HUDEP-2 (cell line): ENCODE measurements around the gene RNF145.
"Not testable (repeated sequence)": the region's sequence is repeated elsewhere in the genome, so short reads cannot be mapped to it uniquely, and the experiment has no call there.

Experiments
- DNase-seq, 76 experiments: peaks; one replicate each; lab custom pipeline; 2025; ENCODE audit not compliant: unreplicated experiment in 76 of 76; lab: John Stamatoyannopoulos, UW

Gene RNF145

GRCh38 chr5:159123189-159123588 is 86.2 kb downstream of the RNF145 start:
- DNase-seq: no peak

DNA sequence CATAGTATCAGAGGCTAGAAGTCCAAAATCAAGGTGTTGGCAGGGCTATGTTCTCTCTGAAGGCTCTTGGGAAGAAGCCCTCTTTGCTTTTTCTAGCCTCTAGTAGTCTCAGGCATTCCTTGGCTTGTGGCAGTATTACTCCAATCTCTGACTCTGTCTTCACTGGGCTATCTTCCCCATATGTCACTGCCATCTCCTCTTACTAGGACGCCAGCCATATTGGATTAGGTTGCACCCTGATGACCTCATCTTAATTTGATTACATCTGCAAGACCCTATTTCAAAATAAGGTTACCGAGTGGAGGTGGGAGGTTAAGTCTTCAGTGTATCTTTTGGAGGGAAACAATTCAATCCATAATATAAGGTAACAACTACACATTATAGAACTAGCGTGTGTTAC is 88.3 kb downstream of the RNF145 start:
- no peak for DNase-seq

- DNase-seq: no peak
Observed at GRCh38 chr5:159120446-159120845, 88.9 kb downstream of the RNF145 start.

- not testable (repeated sequence) for DNase-seq
Observed at GRCh38 chr5:159119842-159120241, 89.5 kb downstream of the RNF145 start.

DNA sequence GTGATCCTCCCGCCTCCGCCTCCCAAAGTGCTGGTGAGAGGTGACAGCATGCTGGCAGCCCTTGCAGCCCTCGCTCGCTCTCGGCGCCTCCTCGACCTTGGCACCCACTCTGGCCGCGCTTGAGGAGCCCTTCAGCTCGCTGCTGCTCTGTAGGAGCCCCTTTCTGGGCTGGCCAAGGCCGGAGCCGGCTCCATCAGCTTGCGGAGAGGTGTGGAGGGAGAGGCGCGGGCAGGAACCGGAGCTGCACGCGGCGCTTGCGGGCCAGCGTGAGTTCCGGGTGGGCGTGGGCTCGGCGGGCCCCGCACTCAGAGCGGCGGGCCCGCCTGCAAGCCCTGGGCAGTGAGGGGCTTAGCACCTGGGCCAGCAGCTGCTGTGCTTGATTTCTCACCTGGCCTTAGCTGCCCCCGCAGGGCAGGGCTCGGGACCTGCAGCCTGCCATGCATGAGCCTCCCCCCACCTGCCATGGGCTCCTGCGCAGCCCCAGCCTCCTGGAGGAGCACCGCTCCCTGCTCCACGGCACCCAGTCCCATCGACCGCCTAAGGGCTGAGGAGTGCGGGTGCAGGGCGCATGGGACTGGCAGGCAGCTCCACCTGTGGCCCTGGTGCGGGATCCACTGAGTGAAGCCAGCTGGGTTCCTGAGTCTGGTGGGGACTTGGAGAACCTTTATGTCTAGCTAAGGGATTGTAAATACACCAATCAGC is 90.2 kb downstream of the RNF145 start:
- DNase-seq: not testable (repeated sequence)

GRCh38 chr5:159113405-159113804 is 95.9 kb downstream of the RNF145 start:
- no peak for DNase-seq

DNA sequence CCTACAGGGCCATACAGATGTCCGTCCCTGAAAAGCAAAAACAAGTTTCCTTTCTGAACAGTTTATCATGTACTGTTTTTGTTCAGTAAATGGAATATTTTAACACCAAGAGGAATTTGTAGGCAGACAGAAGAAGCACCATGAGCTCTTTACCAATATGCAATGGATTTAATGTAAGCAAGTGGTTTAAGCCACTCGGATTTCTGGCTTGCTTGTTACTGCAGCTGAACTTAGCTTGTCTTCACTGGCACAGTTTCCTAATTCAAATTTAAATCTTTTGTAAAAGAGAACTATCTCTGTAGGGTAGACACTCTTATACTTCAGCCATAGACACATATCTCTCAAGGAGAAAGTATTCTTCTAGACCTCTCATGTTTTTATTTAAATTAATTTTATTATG is 96.9 kb downstream of the RNF145 start:
- DNase-seq: no peak
